MM.1S (cell line): ENCODE data around the gene CTBP1.

ENCODE experiments used
- EZH2 ChIP-seq: fragments of 300-600 bp; sonication (generic); optimal IDR thresholded peaks from 2 replicates; pipeline ENCODE3; 2017; ENCODE audit warnings: low read depth, mild to moderate bottlenecking, antibody characterized with exemption, low read length, mixed read lengths
- EZH2phosphoT487 ChIP-seq: fragments of 300-600 bp; sonication (generic); IDR thresholded peaks from 2 replicates; pipeline ENCODE4 v1.6.1; 2018; ENCODE audit warnings: antibody characterized with exemption, low read length
- TF ChIP-seq, protein P1 (sequence below): fragments of 300-600 bp; sonication (generic); IDR thresholded peaks from 2 replicates; pipeline ENCODE4 v1.5.1; 2016; ENCODE audit warnings: antibody characterized with exemption, low read length, mixed read lengths

DNA sequence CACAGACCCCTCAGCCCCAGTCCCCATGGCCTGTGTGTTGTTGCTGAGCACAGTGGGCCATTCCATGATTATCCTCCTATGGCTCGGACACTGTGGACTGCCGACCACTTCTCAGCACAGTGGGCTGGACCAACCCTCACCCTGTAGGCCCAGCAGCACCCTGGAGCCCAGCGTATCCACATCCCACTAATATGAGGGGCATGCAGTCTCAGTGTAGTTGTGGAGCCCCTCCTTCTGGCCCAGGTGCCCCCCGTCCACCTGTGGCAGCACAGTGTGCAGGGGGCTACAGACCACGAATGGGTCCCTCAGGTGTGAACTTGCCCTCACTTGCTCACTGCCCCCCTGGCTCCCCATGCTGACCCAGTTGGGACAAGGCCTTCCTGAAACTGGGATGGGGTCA, 84.5 kb downstream of the CTBP1 start:
- TF ChIP-seq, protein P1, sequence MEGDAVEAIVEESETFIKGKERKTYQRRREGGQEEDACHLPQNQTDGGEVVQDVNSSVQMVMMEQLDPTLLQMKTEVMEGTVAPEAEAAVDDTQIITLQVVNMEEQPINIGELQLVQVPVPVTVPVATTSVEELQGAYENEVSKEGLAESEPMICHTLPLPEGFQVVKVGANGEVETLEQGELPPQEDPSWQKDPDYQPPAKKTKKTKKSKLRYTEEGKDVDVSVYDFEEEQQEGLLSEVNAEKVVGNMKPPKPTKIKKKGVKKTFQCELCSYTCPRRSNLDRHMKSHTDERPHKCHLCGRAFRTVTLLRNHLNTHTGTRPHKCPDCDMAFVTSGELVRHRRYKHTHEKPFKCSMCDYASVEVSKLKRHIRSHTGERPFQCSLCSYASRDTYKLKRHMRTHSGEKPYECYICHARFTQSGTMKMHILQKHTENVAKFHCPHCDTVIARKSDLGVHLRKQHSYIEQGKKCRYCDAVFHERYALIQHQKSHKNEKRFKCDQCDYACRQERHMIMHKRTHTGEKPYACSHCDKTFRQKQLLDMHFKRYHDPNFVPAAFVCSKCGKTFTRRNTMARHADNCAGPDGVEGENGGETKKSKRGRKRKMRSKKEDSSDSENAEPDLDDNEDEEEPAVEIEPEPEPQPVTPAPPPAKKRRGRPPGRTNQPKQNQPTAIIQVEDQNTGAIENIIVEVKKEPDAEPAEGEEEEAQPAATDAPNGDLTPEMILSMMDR = no peak
- TF ChIP-seq EZH2 (no peak), EZH2phosphoT487 (no peak)
